ENCODE data around the gene DEF6.

GRCh38 chr6:35260591-35261570, 36.7 kb upstream of the DEF6 start:
- TF ChIP-seq, protein P1, sequence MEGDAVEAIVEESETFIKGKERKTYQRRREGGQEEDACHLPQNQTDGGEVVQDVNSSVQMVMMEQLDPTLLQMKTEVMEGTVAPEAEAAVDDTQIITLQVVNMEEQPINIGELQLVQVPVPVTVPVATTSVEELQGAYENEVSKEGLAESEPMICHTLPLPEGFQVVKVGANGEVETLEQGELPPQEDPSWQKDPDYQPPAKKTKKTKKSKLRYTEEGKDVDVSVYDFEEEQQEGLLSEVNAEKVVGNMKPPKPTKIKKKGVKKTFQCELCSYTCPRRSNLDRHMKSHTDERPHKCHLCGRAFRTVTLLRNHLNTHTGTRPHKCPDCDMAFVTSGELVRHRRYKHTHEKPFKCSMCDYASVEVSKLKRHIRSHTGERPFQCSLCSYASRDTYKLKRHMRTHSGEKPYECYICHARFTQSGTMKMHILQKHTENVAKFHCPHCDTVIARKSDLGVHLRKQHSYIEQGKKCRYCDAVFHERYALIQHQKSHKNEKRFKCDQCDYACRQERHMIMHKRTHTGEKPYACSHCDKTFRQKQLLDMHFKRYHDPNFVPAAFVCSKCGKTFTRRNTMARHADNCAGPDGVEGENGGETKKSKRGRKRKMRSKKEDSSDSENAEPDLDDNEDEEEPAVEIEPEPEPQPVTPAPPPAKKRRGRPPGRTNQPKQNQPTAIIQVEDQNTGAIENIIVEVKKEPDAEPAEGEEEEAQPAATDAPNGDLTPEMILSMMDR (IDR thresholded peaks at IDR 0.05) = no peak
- TF ChIP-seq POLR2AphosphoS5 (IDR thresholded peaks at IDR 0.05; ENCODE audit: low read depth, low read length) (no peak), TCF7L2 (IDR thresholded peaks at IDR 0.05; ENCODE audit: low read depth, low read length) (no peak), SIN3A (IDR thresholded peaks at IDR 0.05; ENCODE audit: borderline replicate concordance, insufficient read depth, low read depth, low read length) (no peak)
- TF ChIP-seq, protein P2, sequence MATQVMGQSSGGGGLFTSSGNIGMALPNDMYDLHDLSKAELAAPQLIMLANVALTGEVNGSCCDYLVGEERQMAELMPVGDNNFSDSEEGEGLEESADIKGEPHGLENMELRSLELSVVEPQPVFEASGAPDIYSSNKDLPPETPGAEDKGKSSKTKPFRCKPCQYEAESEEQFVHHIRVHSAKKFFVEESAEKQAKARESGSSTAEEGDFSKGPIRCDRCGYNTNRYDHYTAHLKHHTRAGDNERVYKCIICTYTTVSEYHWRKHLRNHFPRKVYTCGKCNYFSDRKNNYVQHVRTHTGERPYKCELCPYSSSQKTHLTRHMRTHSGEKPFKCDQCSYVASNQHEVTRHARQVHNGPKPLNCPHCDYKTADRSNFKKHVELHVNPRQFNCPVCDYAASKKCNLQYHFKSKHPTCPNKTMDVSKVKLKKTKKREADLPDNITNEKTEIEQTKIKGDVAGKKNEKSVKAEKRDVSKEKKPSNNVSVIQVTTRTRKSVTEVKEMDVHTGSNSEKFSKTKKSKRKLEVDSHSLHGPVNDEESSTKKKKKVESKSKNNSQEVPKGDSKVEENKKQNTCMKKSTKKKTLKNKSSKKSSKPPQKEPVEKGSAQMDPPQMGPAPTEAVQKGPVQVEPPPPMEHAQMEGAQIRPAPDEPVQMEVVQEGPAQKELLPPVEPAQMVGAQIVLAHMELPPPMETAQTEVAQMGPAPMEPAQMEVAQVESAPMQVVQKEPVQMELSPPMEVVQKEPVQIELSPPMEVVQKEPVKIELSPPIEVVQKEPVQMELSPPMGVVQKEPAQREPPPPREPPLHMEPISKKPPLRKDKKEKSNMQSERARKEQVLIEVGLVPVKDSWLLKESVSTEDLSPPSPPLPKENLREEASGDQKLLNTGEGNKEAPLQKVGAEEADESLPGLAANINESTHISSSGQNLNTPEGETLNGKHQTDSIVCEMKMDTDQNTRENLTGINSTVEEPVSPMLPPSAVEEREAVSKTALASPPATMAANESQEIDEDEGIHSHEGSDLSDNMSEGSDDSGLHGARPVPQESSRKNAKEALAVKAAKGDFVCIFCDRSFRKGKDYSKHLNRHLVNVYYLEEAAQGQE (IDR thresholded peaks at IDR 0.05; ENCODE audit: insufficient read depth in 1 of 2, low read depth in 2 of 2, low read length in 1 of 2) = no peak

Measured in Panc1 (cell line).